DOHH2 (cell line): ENCODE measurements around the gene FRS3.

Experiments used
- EZH2phosphoT487 ChIP-seq: fragments of 200-600 bp; sonication (generic); IDR thresholded peaks from 2 replicates; pipeline ENCODE4 v1.6.1; 2017; ENCODE audit warnings: borderline replicate concordance, mild to moderate bottlenecking, antibody characterized with exemption, low read length, moderate library complexity, mixed read lengths
- TF ChIP-seq, protein P1 (sequence below): fragments of 200-600 bp; sonication (generic); IDR thresholded peaks from one replicate; pipeline ENCODE4 v1.5.1; 2014; ENCODE audit warnings: antibody characterized with exemption, mild to moderate bottlenecking, low read depth, low read length; ENCODE audit not compliant: poor library complexity, severe bottlenecking

DNA sequence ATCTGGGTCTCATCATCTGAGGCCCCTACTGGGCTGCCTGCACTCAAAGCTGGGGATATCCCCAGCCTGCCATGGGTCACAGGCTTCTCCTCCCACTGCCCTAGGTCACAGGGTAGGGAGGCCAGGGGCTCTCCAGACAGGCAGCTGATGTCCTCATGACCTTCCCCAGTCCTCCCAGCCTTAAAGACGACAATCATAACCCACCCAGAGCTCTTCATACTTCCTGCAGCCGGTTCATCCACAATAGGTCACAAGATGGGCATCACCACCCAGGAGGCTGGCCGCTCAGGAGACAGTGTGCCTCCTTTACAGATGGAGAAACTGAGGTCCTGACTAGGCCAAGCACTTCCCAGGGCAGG lies 59.5 kb downstream of the FRS3 start:
- TF ChIP-seq, protein P1, sequence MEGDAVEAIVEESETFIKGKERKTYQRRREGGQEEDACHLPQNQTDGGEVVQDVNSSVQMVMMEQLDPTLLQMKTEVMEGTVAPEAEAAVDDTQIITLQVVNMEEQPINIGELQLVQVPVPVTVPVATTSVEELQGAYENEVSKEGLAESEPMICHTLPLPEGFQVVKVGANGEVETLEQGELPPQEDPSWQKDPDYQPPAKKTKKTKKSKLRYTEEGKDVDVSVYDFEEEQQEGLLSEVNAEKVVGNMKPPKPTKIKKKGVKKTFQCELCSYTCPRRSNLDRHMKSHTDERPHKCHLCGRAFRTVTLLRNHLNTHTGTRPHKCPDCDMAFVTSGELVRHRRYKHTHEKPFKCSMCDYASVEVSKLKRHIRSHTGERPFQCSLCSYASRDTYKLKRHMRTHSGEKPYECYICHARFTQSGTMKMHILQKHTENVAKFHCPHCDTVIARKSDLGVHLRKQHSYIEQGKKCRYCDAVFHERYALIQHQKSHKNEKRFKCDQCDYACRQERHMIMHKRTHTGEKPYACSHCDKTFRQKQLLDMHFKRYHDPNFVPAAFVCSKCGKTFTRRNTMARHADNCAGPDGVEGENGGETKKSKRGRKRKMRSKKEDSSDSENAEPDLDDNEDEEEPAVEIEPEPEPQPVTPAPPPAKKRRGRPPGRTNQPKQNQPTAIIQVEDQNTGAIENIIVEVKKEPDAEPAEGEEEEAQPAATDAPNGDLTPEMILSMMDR: no peak
- no peak for TF ChIP-seq EZH2phosphoT487
